Naive thymus-derived CD8-positive, alpha-beta T cell (primary cell): Measurements from ENCODE around the gene GPR37L1. TPM values are rescaled to one million over a fixed set of nuclear protein-coding genes. Genes with fewer than 3 reads are reported as not detected.

ENCODE experiments used
- polyA plus RNA-seq, 3 donors: library from polyadenylated mRNA; unstranded; fragments of 300-500 nt; fragmentation: Illumina TruSeq; gene quantifications; one replicate each; pipeline ENCODE4 v1.2.3, GENCODE V29; 2021
- total RNA-seq, 8 experiments: library from RNA in 2 of 8; stranded (reverse) in 2 of 8; gene quantifications; one replicate each; pipeline ENCODE4 v1.2.3 and lab custom pipeline; 2021 to 2026

GPR37L1 gene
- total and polyA plus RNA-seq, 5 experiments from 2014 or later: 0.02 to 0.19 TPM; not detected in 3

Other genes starting within 250 kb of the GPR37L1 start
- under 1 TPM; 0.77 to 0.96 TPM for gene SHISA4, start 234.0 kb upstream of the GPR37L1 start, total RNA-seq
- gene SHISA4, start 234.0 kb upstream of the GPR37L1 start, polyA plus RNA-seq: not detected
- gene LMOD1, start 176.4 kb upstream of the GPR37L1 start, total RNA-seq: not detected
- not detected for gene LMOD1, start 176.4 kb upstream of the GPR37L1 start, polyA plus RNA-seq
- gene TIMM17A, start 167.4 kb upstream of the GPR37L1 start, total RNA-seq: 10 to 100 TPM; 29.1 to 31.8 TPM
- 10 to 100 TPM; 15.5 to 25.3 (median 17.8) TPM for gene TIMM17A, start 167.4 kb upstream of the GPR37L1 start, polyA plus RNA-seq
- gene RNPEP, start 140.3 kb upstream of the GPR37L1 start, total RNA-seq: 10 to 100 TPM; 25.2 to 26.3 TPM
- 10 to 100 TPM; 24.1 to 33.2 (median 28.1) TPM for gene RNPEP, start 140.3 kb upstream of the GPR37L1 start, polyA plus RNA-seq
- gene ELF3, start 112.3 kb upstream of the GPR37L1 start, total RNA-seq: 1 to 10 TPM; 1.5 to 2.0 TPM
- gene ELF3, start 112.3 kb upstream of the GPR37L1 start, polyA plus RNA-seq: not detected
- gene ARL8A, start 21.8 kb downstream of the GPR37L1 start, total RNA-seq: 10 to 100 TPM; 43.3 to 50.0 TPM
- gene ARL8A, start 21.8 kb downstream of the GPR37L1 start, polyA plus RNA-seq: 1 to 10 TPM; 4.9 to 6.4 (median 5.6) TPM
- 10 to 100 TPM; 35.9 to 37.4 TPM for gene PTPN7, start 37.7 kb downstream of the GPR37L1 start, total RNA-seq
- 10 to 100 TPM; 37.7 to 44.4 (median 39.1) TPM for gene PTPN7, start 37.7 kb downstream of the GPR37L1 start, polyA plus RNA-seq
- gene LGR6, start 70.9 kb downstream of the GPR37L1 start, total RNA-seq: under 1 TPM; 0.25 to 0.47 TPM
- 1 to 10 TPM in 1 of 3 donors, not detected in 2; 6.2 TPM for gene LGR6, start 70.9 kb downstream of the GPR37L1 start, polyA plus RNA-seq
- 1 to 10 TPM; 4.0 to 5.1 TPM for gene UBE2T, start 219.0 kb downstream of the GPR37L1 start, total RNA-seq
- 10 to 100 TPM in 1 of 3 donors, 1 to 10 TPM in 2; 5.5 to 13.1 (median 7.4) TPM for gene UBE2T, start 219.0 kb downstream of the GPR37L1 start, polyA plus RNA-seq
- gene PPP1R12B, start 225.8 kb downstream of the GPR37L1 start, total RNA-seq: 10 to 100 TPM; 26.3 to 29.8 TPM
- gene PPP1R12B, start 225.8 kb downstream of the GPR37L1 start, polyA plus RNA-seq: 1 to 10 TPM; 4.6 to 7.7 (median 5.8) TPM